Measurements from ENCODE around the gene TMEM87A. TPM values are rescaled to one million over a fixed set of nuclear protein-coding genes. Genes with fewer than 3 reads are reported as not detected.

TMEM87A gene
- total and polyA plus RNA-seq, 2 of the 8 experiments (the other 6 are each of a cell fraction or from before 2014, with no cell fraction given), result 15.2 to 33.1 TPM

GRCh38 chr15:42283671-42284070, 10.4 kb upstream of the TMEM87A start (continued):
- TF ChIP-seq EP300 (IDR thresholded peaks at IDR 0.05; ENCODE audit: borderline replicate concordance in 1 of 2, low read depth in 2 of 2, low read length in 2 of 2) (no peak), RXRA (IDR thresholded peaks at IDR 0.05; ENCODE audit: insufficient read depth, low read depth, low read length) (no peak), TAF1 (IDR thresholded peaks at IDR 0.05; ENCODE audit: low read depth, low read length) (no peak), FOSL1 (IDR thresholded peaks at IDR 0.05; ENCODE audit: insufficient read depth, low read depth, low read length) (no peak), SIX5 (IDR thresholded peaks at IDR 0.05; ENCODE audit: low read depth, low read length) (no peak), GABPA (IDR thresholded peaks at IDR 0.05; ENCODE audit: borderline replicate concordance, insufficient read depth, low read length) (no peak), JUND (IDR thresholded peaks at IDR 0.05; ENCODE audit: low read length) (no peak), E2F6 (IDR thresholded peaks at IDR 0.05) (no peak)
